ENCODE measurements around the gene CBLC.

Gene CBLC

GRCh38 chr19:44746946-44747738 lies 30.5 kb upstream of the CBLC start:
- peak; percentile 54 for DNase-seq

GRCh38 chr19:44747739-44748425 lies 29.8 kb upstream of the CBLC start:
- peak; percentile 66 for DNase-seq

GRCh38 chr19:44748426-44749254 lies 29.1 kb upstream of the CBLC start, which contains the start of gene BCL3:
TSS of gene BCL3 (plus strand) at chr19:44748708. CDS start at chr19:44748791, 83 bp downstream.
- DNase-seq, result no peak

GRCh38 chr19:44749292-44749691 lies 28.4 kb upstream of the CBLC start:
- DNase-seq, result no peak

- no peak for DNase-seq
Measured at GRCh38 chr19:44749994-44750393, 27.7 kb upstream of the CBLC start.

GRCh38 chr19:44752123-44752815 lies 25.4 kb upstream of the CBLC start:
- no peak for DNase-seq

- DNase-seq, result peak; percentile 95
Measured at GRCh38 chr19:44752816-44753625, 24.7 kb upstream of the CBLC start.

DNA sequence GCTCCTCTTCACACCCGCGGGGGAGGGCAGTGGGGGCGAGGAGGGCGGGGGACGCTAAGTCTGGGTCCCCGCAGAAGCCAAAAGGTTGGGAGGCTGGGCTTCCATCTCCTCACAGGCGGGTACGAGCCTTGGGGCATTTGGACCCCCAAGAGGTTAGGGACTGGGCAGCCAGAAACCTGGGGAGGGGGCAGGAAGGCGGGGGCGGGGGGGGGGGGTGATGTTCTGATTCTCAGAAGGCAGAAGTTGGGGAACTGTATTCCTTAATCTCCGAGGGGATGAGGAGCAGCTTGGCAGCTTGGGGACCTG lies 24.1 kb upstream of the CBLC start:
- no peak for DNase-seq

DNA sequence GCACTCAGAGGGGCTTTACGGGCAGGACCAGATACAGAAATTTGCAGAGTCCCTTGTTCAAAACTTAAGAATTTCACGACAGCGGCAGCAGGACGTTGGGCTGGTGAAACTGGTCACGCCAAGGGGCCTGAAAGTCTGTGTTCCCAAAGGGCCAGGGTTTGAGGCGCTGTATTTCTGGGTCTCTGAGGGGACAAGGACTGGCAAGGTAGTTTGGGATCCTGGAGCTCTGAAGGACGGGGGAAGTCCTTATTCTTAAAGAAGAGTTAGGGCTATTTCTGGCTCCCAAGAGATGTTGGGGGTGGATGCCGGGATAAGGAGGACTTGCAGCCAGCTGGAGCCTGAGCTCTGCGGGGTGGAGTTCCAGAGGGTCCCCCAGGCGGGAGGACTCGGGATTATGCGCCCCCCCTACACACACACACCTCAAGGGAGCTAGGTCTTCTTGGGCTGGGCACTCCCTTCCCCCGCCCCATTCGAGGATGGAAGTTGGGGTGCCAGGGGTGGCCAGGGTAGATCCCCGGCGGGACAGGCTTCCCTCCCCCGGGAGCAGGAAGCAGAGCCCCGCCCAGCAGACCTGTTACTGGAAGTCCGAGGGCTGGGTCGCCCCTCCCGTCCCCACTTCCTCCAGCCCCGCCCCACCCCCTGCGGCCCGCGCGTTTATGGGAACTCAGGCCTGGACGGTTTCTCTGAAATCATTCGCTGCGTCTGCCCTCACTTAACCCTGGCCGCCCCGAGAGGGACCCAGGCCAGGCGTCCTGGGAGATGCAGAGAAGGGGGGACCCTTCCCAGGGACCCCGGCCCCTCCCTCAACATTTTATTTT lies 23.5 kb upstream of the CBLC start:
- DNase-seq, result peak; percentile 75

DNA sequence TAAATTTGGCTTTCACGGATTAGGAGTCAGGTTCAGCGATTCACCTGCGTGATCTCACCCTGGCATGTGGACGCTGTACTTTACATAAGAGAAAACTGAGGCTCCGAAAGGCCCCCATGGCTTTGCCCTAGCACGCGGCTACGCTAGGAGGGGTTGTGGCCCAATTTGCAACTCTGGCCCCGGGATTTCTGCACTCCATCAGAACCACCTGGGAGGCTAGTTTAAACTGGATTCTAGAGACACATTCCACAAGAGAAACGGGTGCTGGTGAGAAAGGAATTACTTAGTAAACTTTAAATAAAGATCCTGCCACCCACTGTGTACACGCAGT lies 23.0 kb upstream of the CBLC start:
- DNase-seq, result no peak

DNA sequence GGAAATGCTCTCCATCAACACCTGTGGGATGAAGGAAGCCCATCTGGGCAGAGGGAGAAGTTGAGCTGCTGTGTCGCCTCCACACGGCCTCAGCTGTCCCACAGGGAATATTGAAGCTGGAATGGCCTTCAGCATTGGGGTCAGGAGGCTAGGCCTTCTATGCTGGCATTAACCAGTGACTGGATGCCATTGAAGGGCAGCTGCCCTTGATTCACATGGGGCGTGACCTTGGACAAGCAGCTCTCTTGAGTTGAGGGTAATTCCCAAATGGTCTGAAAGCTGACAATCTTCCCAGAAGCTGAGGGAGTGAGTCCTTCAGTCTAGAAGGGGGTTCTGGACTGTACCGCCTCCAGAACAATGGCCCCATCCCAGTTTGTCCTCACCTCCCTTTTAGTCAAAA lies 22.5 kb upstream of the CBLC start:
- DNase-seq, result no peak

GRCh38 chr19:44756089-44756562 lies 21.6 kb upstream of the CBLC start:
- no peak for DNase-seq

DNA sequence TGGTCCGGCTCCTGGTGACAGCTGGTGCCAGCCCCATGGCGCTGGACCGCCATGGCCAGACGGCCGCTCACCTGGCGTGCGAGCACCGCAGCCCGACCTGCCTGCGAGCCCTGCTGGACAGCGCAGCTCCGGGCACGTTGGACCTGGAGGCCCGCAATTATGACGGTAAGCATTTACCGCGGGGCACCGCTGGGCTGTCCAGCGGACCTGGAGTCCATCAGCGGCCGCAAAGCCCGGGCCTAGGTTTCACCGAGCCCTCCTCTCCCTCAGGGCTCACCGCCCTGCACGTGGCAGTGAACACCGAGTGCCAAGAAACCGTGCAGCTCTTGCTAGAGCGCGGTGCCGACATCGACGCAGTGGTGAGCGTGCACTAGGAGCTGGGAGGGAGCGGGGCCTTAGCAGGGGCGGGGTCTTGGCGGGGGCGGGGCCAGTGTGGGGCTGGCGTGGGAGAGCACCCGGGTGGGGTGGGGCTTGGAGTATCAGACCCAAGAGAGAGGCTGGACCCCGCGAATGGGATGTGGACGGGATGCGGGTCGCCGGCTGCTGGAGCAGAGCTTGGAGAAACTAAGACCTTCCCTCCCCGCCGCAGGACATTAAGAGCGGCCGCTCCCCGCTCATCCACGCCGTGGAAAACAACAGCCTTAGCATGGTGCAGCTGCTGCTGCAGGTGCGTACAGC lies 20.5 kb upstream of the CBLC start:
- no peak for DNase-seq

GRCh38 chr19:44757735-44758505 lies 19.8 kb upstream of the CBLC start:
- DNase-seq, result no peak

GRCh38 chr19:44758596-44758995 lies 19.1 kb upstream of the CBLC start:
- no peak for DNase-seq

GRCh38 chr19:44759083-44759804 lies 18.4 kb upstream of the CBLC start:
- no peak for DNase-seq

- DNase-seq, result no peak
Measured at GRCh38 chr19:44762038-44762437, 15.7 kb upstream of the CBLC start.

DNA sequence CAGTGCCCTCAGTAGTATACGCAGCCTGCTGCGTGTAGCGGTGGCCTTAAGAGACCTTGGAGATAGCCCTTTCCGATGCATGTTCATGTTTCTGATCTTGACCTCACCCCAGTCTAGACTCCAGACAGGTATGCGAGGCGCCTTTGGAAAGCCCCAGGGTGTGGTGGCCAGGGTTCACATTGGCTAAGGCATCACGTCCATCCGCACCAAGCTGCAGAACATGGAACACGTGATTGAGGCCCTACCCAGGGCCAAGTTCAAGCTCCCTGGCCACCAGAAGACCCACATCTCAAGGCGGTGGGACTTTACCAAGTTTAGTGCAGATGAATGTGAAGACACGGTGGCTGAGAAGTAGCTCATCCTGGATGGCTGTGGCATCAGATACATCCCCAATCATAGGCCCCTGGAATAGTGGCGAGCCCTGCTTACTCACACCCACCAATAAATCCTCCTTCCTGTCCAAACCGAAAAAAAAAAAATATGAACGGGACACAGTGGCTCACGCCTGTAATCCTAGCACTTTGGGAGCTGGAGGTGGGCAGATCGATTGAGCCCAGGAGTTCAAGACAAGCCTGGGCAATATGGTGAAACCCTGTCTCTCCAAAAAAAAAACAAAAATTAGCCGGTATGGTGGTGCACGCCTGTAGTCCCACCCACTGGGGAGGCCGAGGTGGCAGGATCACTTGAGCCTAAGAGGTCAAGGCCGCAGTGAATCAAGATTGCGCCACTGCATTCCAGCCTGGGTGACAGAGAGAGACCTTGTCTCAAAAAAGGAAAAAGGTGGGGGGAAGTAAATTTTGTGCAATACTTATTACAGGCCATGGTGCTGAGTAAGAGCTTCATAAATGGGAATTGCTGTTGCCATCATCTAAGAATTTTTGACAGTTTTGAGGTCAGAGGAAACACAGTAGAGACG lies 12.4 kb upstream of the CBLC start:
- DNase-seq, result peak; percentile 65

Measured in GF-D8 (cell line).